Activated CD4-positive, alpha-beta T cell treated with anti-CD3 and anti-CD28 coated beads, Interleukin-2, amount 50 U/mL, for 48 hours (primary cell): ENCODE data around the gene NTN4.
A peak's percentile ranks its signal among the peaks of the same experiment; 100 is the strongest.
"Not testable (repeated sequence)": the region's sequence is repeated elsewhere in the genome, so short reads cannot be mapped to it uniquely, and the experiment has no call there.

Source experiments
- DNase-seq, 2 experiments: peaks; one replicate each; pipeline ENCODE4 v3.0.0-alpha.2; 2020

NTN4 gene

DNA sequence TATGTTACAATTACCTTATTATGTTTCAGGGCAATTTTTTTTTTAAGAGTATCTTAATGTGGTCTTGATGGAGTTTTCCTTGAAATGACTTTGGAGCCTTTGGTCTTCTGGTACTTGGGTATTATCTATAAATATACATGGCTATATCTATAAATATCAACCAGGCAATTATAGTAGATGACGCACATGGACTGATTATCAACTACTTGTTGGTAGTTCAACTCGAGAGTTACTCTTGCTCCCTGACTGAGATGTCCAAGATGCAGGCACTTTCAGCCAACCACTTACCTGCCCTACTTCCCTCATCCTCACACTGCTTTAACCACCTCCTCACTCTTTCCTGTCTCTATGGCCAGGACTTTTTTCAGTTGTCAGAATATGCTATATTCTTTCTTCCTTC, 85.4 kb downstream of the NTN4 start:
- DNase-seq: no peak

DNA sequence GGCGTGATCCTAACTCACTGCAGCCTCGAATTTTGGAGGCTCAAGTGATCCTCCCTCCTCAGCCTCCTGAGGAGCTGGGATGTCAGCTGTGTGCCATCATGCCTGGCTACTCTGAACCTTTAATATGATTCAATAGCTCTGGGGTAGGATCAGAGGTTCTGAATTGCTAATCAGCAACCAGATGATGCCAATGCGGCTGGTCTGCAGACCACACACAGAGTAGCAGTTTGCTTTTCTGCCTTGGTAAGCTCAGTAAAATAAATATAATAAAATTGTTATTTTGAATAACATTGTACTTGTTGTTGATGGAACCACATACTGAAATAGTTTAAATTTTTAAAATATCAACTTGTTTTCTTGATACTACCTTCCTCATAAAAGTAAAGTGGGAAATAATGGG, 86.6 kb downstream of the NTN4 start:
- DNase-seq: no peak

DNA sequence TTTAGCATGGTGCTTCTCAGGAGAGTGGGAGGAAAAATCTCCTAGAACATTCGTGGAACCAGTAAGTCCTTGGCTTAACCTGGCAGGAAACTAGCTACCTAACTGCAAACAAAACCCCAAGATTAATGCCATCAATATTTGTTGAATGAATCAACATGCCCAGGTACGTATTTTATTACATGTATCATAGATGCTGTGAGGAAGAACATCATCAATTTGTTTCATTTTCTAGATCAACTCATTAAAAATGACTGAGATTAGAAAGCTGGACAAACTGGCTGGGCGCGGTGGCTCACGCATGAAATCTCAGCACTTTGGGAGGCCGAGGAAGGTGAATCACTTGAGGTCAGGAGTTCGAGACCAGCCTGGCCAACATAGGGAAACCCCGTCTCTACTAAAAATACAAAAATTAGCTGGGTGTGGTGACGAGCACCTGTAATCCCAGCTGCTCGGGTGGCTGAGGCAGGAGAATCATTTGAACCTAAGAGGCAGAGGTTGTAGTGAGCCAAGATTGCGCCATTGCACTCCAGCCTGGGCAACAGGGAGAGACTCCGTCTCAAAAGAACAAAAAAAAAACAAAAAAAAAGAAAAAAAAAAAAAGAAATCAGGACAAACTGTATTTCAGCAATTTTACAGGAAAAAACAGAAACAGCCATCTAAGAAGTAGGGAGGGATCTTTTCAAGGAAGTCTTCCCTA, 88.7 kb downstream of the NTN4 start:
- DNase-seq: no peak

DNA sequence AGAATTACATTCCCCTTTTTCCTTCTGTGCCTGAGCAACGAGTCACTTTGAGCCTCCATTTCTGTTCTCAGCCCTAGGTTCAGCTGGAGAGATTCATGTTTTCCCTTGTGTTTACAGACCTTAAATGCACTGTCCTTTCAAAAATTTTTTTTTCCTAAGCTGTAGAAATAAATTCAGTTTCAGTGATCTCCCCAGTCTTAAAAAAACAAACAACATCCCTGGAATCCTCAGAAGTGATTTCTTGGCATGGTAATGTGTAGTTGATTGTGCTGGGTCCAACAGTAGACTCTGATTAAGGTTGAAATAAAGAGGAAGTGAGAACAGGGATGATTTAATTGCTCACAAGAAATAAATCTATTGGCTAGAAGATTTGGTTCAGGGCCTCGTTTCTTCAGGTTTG, 89.3 kb downstream of the NTN4 start:
- DNase-seq: no peak

DNA sequence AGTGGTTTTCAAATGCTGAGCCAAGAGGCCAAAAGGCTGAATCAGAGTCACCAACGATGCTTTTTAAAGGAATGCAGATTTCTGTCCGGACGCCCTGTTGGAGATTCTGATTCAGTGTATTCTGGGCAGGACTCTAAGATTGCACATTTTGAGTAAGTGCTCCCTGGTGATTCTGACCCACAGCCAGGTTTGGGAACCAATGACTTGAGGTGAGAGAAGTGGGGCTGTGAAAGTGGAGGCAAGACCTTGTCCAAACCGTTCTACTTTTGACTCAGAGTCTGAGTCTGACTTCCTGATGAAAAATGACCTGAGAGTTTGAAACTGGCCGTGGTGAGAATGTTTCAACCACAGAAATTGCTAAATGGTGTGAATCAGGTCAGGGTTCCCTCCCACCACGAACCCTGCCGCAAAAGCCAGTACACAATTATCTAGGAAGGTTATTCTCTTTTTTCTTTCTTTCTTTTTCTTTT, 90.2 kb downstream of the NTN4 start:
- peak in 1 of 2 experiments; percentile 16 for DNase-seq

DNA sequence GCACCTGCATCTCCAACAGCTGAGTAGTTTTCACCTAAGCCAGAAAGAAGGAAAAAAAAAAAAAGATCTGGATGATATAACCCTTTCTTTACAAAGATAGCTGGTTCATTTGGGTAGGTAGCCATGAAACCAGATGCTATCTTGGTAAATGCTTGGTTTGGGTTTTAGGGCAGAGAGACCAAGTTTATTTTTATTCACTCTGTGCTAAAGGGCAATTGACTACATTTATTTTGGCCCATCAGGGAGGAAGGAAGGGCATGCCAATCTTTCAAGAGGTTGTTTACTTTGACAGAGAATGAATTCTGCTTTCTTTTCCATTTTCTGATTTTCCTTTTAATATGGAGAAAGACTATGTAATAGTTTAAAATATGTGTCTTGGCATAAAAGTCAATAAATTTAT, 91.0 kb downstream of the NTN4 start:
- DNase-seq: no peak

DNA sequence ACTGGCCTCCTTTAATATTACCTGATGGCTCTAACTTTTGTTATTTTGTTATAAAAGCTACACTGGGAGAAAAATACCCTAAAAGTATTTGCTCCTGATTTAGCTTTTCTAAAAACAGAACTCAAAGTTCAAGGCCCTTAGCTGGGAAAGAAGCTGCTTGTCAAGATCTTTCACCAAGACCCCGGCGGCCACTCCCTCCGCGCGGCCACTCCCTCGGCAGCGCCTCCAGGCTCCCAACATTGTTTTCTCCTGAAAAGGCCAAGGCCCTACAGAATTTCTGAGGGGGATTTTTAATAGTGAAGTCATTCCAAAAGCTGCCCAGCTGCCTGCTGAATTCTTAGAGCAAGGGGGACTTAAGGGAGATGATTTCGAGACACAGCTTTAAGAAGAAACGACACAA, 96.4 kb downstream of the NTN4 start:
- no peak for DNase-seq

DNA sequence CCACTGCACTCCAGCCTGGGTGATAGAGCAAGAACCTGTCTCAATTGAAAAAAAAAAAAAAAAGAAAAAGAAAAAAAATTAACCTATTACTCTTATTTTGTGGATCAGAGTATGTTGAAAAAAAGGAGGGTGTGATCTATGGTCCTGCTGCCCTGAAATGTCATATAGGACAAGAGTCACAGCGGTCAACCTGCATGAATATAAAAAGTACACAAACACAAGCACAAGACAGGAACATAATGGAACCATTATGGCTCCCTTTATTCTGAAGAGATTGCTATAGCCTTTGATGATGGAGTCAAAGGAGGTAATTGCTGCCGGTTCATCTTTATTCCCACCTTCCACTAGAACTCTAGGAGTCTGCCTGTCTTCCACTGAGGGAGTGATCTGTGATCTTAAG, 96.9 kb downstream of the NTN4 start:
- no peak for DNase-seq

DNA sequence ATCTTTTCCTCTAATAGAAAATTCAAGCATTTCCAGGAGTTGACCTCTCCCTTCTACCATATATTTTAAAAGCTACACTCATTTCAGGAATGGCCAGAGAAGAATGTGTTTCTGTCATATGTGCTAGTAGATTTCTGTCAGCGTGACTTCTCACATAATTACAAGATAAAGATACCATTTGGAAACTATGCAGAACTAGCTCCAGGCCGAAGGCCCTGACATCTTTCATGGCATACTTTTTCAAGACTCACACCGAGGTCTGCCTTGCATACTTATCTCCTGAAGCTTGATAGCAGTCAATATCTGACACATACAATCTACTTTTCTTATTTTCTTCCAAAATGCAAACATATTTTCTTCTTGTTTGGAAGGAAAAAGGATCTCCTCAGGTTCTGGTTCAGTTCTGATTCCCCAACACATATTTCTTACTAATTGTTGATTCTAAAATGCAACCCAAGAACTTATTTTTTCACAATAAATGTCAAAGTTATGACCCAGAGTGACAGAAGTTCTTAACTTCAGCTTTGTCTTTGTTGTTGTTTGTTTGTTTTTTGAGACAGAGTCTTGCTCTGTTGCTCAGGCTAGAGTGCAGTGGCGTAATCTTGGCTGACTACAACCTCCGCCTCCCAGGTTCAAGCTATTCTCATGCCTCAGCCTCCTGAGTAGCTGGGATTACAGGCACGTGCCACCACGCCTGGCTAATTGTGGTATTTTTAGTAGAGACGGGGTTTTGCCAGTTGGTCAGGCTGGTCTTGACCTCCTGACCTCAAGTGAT, 99.5 kb downstream of the NTN4 start:
- DNase-seq: no peak

DNA sequence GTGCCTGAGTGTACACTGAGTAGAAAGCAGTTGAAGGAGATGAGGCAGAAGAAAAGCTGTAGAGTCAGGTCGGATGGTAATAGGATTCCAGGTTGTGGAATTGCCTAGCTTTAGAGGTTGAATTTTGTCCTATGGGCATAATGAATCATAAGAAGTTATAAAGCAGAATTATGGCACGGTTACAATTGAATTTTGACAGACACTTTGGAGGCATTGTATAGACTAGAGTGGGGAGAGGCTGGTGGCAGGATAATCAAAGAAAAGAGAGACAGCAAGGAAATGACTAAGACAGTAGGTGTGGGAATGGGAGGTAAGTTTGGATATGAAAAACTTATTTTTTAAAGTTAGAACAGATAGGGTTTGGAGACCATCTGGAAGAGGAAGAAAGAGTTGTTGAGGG, 102.6 kb downstream of the NTN4 start:
- DNase-seq: no peak

DNA sequence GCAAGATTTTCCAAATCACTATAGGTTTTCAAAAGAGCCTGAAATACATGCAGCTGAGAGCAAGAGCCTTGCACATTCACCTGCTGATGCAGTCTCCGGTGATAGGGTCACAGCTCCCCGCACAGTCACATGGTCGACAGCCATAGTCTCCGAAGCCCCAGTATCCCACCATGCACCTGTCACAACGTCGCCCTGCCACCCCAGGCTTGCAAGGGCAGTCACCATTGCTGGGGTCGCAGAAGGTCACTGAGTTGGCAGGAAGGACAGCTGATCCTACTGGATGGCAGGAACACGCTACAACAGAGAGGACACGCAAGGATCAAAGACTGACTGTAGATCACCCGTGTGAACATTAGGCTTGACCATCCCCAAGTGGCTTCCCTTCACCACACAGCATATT, 107.1 kb downstream of the NTN4 start:
- no peak for DNase-seq

DNA sequence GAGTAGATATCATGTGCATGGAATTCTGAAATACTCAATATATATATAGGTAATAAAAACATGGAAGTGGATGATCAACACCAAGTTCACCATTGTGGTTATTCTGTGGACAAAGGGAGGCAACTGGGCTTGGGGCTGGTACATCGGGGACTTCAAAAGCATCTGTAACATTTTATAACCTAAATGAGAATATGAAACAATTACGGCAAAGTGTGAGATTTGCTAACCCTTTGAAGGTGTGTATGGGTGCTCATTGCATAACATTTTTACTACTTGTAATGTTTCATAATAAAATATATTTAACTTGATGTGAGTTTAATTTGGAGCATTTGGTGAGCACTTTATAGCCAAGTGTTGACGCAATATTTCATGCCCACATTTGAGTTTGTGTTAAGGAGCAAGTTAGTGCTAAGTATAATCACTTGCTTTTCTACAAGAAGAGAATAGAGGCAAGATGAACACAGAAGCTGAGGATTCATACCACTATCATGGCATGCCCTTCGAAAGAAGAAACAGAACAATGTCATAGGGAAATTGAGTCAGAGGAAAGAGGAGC, 109.3 kb downstream of the NTN4 start:
- no peak for DNase-seq

DNA sequence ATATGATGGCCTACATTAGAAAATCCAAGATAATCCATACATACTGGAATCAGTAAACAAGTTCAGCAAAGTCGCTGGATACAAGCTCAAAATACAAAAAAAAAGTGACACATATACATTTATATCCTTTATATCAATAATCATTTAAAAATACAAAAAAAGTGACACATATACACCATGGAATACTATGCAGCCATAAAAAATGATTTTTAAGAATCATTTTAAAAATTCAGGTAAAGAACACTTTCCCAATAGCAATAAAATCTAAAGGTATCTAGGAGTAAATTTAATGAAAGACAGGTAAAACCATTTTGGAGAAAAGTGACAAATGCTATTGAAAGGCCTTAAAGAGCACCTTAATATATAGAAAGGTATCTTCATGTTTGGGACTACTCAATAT, 111.9 kb downstream of the NTN4 start:
- no peak for DNase-seq

DNA sequence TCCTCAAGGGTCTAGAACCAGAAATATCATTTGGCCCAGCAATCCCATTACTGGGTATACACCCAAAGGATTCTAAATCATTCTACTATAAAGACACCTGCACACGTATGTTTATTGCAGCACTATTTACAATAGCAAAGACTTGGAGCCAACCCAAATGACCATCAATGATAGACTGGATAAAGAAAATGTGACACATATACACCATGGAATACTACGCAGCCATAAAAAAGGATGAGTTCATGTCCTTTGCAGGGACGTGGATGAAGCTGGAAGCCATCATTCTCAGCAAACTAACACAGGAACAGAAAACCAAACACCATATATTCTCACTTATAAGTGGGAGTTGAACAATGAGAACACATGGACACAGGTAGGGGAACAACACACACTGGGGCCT, 112.8 kb downstream of the NTN4 start:
- not testable (repeated sequence) for DNase-seq

DNA sequence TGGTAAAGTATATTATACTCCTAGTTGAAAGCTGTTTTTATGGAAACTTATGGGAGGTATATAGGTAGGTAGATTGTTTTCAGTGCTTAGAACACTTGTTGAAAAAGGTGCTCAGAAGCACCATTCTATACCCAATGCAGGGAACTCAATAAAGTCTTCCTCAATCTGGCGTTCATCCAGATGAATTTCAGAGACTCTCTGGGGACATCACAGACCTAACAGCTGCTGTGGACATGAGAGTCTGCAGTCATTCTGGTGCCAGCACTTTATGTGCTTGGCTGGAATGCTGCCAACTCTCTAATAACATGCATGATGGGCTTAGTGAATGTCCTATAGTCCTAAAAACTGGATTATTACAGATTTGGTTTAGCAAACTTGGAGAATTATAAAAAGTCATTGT, 115.9 kb downstream of the NTN4 start:
- DNase-seq: no peak

DNA sequence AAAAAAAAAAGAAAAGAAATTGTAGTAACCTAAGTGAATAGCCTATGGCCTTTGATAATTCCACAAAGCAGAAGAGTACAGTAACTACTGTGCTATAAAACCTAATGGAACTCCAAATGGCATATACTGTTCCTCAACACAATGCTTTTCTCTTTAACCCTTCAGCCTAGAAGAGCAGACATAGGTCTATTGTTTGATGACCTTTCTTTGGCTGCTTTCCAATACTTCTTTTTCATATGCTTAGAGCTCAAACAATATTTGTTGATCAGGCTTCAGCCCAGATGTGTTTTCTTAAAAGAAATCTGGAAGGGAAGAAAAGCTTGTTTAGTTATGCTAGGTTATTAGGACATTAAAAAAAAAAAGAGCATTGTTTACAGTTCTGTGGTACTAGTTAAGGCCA, 116.4 kb downstream of the NTN4 start:
- no peak for DNase-seq

DNA sequence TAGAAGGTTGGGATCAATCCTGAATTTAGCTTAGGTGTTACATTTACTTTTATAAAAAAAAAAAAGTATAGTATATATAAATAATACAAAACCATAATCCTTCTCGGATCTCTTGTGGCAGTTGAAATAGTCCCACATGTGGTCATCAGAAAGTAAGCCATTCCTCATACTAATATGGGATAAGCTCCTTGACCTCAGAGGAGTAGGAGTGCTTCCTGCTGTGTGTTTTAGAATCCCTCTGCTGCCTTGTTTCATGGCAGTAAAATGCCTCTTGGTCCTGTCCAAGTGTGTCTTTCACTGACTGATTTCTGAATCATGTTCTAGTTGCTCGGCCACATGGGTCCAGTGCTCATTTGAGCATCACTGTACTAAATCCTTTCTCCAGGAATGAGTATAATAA, 117.0 kb downstream of the NTN4 start:
- no peak for DNase-seq

DNA sequence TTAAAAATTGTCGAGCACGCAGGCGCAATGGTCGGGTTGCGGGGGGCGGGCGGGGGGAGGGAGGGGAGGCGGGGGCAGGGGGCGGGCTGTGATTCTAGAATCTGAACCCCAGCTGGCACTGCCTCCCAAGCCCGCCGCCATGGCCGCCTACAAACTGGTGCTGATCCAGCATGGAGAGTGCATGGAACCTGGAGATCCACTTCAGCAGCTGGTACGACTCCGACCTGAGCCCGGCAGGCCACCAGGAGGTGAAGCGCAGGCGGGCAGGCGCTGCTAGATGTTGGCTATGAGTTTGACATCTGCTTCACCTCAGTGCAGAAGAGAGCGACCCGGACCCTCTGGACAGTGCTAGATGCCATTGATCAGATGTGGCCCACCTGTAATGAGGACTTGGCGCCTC, 118.4 kb downstream of the NTN4 start:
- no peak for DNase-seq

DNA sequence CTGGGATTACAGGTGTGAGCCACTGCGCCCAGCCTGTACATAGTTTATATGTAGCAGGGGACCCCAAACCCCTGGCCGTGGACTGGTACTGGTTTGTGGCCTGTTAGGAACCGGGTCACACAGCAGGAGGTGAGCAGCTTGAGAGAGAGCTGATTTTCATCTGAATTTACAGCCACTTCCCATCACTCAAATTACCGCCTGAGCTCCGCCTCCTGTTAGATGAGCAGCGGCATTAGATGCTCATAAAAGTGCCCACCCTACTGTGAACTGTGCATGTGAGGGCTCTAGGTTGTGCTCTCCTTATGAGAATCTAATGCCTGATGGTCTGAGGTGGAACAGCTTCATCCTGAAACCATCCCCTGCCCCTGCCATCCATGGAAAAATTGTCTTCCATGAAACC, 119.3 kb downstream of the NTN4 start:
- no peak for DNase-seq

DNA sequence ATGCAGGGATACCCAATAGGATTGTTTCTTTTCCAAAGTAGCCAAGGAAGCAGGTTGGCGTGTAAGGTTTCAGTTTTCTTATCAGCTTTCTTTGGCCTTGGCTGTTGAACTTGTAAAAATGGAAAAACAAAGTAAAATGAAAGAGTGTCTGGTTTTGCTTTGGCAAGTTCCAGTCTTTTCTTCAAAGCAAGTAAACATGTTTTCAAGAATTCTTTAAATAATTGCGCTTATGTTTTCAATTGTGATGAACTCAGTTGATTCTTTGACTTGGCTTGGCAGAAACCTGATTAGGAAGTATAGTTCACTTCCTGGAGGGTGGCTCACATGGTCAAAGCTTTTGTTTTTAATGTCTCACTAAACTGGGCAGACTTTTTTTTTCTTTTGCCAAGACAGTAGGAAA, 127.0 kb downstream of the NTN4 start:
- no peak for DNase-seq

DNA sequence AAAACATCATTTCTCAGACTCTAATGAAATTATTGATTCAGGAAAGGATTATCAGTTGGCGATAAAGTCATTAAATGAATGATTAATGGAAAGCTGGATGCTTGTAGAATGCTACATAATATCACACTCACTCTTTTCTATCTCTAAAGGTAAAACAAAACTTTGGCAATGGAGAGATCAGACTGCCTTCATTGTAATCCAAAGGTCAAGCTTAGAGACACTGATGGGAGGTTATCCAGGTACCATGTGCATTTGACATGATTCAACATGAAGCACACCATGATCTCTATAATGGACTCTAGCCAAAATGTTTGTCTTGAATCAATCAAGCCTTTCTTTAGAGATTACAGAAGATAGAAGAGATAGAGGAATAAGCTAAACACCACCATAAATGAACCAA, 129.2 kb downstream of the NTN4 start:
- DNase-seq: no peak

DNA sequence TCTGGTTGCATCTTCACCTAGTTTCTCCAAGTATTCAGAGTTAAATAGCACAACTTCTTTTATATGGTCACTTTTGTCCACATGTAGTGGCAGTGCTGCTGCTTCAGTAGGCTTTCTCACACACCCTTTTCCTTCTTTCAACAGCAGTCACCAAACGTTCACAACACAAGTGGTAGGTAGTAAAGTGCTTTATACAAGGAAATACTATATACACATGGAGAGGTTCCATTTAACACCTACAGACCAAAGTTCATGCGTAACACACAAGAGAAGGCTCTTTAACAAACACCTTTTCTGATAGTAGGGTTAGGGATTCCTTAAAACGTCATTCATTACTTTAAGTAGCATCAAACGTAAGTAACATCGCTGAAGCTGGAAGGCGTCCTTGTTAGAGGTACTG, 132.2 kb downstream of the NTN4 start:
- DNase-seq: no peak

DNA sequence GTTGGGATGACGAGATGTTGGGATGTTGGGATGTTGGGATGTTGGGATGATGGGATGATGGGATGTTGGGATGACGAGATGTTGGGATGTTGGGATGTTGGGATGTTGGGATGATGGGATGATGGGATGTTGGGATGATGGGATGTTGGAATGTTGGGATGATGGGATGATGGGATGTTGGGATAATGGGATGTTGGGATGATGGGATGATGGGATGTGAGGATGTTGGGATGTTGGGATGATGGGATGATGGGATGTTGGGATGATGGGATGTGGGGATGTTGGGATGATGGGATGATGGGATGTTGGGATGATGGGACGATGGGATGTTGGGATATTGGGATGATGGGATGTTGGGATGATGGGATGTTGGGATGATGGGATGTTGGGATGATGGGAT, 135.9 kb downstream of the NTN4 start:
- DNase-seq: not testable (repeated sequence)

DNA sequence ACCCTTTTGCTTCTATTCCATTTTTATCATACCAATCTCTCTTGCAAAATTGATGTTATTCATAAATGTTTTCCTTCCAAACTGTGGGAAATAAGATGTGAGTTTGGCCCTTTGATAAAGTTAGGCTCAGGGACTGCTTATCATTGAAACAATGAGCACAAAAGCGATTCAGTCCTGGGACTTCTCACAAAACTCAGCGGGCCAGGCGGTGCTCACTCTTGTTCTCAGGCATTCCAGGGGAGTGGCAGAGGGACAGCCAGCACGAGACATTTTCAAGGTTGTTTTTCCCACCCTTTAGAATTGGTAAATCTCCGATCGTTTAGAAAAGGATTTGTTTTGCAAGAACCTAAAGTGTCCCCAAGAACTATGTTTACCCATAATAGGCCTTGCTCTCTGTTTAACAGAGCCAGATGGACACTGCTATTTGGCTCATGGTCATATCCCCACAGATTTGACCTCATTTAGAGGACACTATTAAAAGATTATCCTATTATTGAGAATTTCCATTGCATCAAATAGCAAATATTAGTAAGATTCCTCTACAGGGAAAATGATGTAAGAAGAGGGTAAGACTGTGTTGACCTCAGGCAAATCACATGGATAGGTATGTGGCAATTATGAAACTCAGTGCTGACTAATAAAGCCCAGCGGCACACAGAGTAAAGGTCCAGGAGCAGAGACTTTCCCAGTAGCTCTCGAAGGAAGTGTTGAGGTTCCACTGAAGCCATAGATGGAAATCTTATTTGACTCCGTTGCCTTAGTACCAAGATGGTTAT, 136.6 kb downstream of the NTN4 start:
- no peak for DNase-seq
